Upper lobe of right lung (tissue), 1 donor: ENCODE data around the gene ZYG11B. TPM values are rescaled to one million over a fixed set of nuclear protein-coding genes. Genes with fewer than 3 reads are reported as not detected.
"Not testable (repeated sequence)": the region's sequence is repeated elsewhere in the genome, so short reads cannot be mapped to it uniquely, and the experiment has no call there.

Source experiments
- ATAC-seq: fragments of 200-7000 bp; cut with Tn5 transposase; one replicate; pipeline ENCODE4 v1.9.1; 2020; ENCODE audit warnings: mild to moderate bottlenecking, moderate library complexity
- DNase-seq: peaks from one replicate; pipeline ENCODE4 v3.0.0-alpha.2; 2020
- H3K27ac ChIP-seq: fragments of 200-600 bp; one replicate; pipeline ENCODE4 v1.8.0; 2022
- H3K27me3 ChIP-seq: fragments of 200-600 bp; one replicate; pipeline ENCODE4 v1.8.0; 2022; ENCODE audit warnings: mild to moderate bottlenecking
- H3K36me3 ChIP-seq: fragments of 200-600 bp; one replicate; pipeline ENCODE4 v1.8.0; 2022
- H3K4me1 ChIP-seq: fragments of 200-600 bp; one replicate; pipeline ENCODE4 v1.8.0; 2022
- H3K4me3 ChIP-seq: fragments of 200-600 bp; one replicate; pipeline ENCODE4 v1.8.0; 2022; ENCODE audit warnings: mild to moderate bottlenecking
- H3K9me3 ChIP-seq: fragments of 200-600 bp; one replicate; pipeline ENCODE4 v1.8.0; 2022
- CTCF ChIP-seq: fragments of 200-600 bp; IDR thresholded peaks from one replicate; pipeline ENCODE4 v1.8.0; 2022; ENCODE audit warnings: antibody characterized with exemption
- intact Hi-C: fragments of 100-400 bp; cut with DNase I; formaldehyde crosslinking; loops from one replicate; pipeline ENCODE4 v1.11.0; 2022
- total RNA-seq: library from RNA; stranded (reverse); fragmentation: NEBNext Ultra II Directional; extraction: Animal tissue kit (Norgen Biotek cat#: 25700); gene quantifications from one replicate; pipeline ENCODE4 v1.2.1, GENCODE V29; 2021
- donor health status: DM: no; HTN: yes; CAD: no; lungs with severe emphysema.

Gene ZYG11B
- total RNA-seq, 1 donor from 2014 or later: 30.5 TPM

- Histone ChIP-seq H3K9me3 (no peaks in the 10 kb centered on the region), H3K4me3 (no peak overlapping the region), H3K36me3 (peaks cover 43% of the 10 kb centered on the region), H3K27me3 (no peaks in the 10 kb centered on the region), H3K27ac (no peak overlapping the region), H3K4me1 (no peaks in the 10 kb centered on the region)
- intact Hi-C loops: no loop called here
- TF ChIP-seq CTCF: no peak
- DNase-seq (no peak), ATAC-seq (no peak)
Measured at GRCh38 chr1:52798331-52798730, 72.1 kb downstream of the ZYG11B start.

- H3K27ac ChIP-seq: no peak overlapping the region
- no peak for DNase-seq
- no peak overlapping the region for H3K4me3 ChIP-seq
- intact Hi-C loops: no loop called here
- no peak for TF ChIP-seq CTCF
- H3K27me3 ChIP-seq: no peaks in the 10 kb centered on the region
- H3K4me1 ChIP-seq: no peaks in the 10 kb centered on the region
- peaks cover 55% of the 10 kb centered on the region for H3K36me3 ChIP-seq
- no peaks in the 10 kb centered on the region for H3K9me3 ChIP-seq
- no peak for ATAC-seq
Measured at GRCh38 chr1:52801011-52801410, 74.8 kb downstream of the ZYG11B start.

DNA sequence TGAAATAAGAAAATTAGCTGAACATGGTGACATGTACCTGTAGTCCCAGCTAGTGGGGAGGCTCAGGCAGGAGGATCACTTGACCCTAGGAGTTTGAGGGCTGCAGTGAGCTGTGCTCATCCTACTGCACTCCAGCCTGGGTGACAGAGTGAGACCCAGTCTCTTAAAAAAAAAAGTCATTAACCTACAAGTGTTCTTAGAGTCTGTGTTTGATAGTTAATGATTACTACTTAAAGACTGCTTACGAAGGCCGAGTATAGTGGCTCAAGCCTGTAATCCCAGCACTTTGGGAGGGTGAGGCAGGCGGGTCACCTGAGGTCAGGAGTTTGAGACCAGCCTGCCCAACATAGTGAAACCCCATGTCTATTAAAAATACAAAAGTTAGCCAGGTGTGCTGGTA is 77.8 kb downstream of the ZYG11B start:
- H3K9me3 ChIP-seq, H3K4me1 ChIP-seq, H3K4me3 ChIP-seq, DNase-seq, intact Hi-C loops, H3K27me3 ChIP-seq, H3K27ac ChIP-seq: not testable (repeated sequence)
- ATAC-seq: peak; percentile 22
- H3K36me3 ChIP-seq: peaks cover 46% of the 10 kb centered on the region

DNA sequence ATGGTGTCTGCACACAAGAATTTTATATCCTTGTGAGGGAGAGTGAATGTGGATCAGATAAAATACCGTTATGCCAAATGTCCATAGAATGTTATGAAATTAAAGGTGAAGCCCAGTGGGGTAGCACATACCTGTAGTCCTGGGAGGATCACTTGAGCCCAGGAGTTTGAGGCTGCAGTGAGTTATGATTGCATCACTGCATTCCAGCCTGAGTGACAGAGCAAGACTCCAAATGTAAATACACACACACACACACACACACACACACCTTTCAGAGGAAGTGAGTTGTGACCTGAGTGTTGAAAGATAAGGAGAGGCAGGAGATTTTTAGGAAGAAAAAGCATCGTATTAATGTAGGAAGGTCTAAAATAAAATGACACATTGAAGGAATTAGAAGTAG is 88.2 kb downstream of the ZYG11B start:
- no peak overlapping the region for H3K27ac ChIP-seq
- no peaks in the 10 kb centered on the region for H3K27me3 ChIP-seq
- no peak for DNase-seq
- no peak for TF ChIP-seq CTCF
- no peaks in the 10 kb centered on the region for H3K4me1 ChIP-seq
- intact Hi-C loops: no loop called here
- peak; percentile 87 for ATAC-seq
- H3K9me3 ChIP-seq: no peaks in the 10 kb centered on the region
- H3K4me3 ChIP-seq: no peak overlapping the region
- peaks cover 50% of the 10 kb centered on the region for H3K36me3 ChIP-seq

- H3K27ac ChIP-seq, H3K4me1 ChIP-seq, DNase-seq, H3K27me3 ChIP-seq, ATAC-seq, intact Hi-C loops, H3K4me3 ChIP-seq, H3K9me3 ChIP-seq: not testable (repeated sequence)
- peaks cover 59% of the 10 kb centered on the region for H3K36me3 ChIP-seq
Measured at GRCh38 chr1:52820830-52821229, 94.6 kb downstream of the ZYG11B start.

- TF ChIP-seq CTCF: no peak
Measured at GRCh38 chr1:52825868-52826267, 99.6 kb downstream of the ZYG11B start.

GRCh38 chr1:52834798-52835197 is 108.5 kb downstream of the ZYG11B start:
- TF ChIP-seq CTCF: no peak
- no peak for ATAC-seq
- H3K36me3 ChIP-seq: no peaks in the 10 kb centered on the region
- no peaks in the 10 kb centered on the region for H3K9me3 ChIP-seq
- no peaks in the 10 kb centered on the region for H3K27me3 ChIP-seq
- H3K27ac ChIP-seq: no peak overlapping the region
- H3K4me1 ChIP-seq: no peaks in the 10 kb centered on the region
- intact Hi-C loops: no loop called here
- H3K4me3 ChIP-seq: no peak overlapping the region
- no peak for DNase-seq

More at GRCh38 chr1:52825868-52826267, 99.6 kb downstream of the ZYG11B start:
- Histone ChIP-seq H3K4me3 (no peak overlapping the region), H3K4me1 (no peaks in the 10 kb centered on the region), H3K27me3 (no peaks in the 10 kb centered on the region), H3K9me3 (no peaks in the 10 kb centered on the region), H3K36me3 (peaks cover 18% of the 10 kb centered on the region), H3K27ac (no peak overlapping the region)
- DNase-seq (no peak), ATAC-seq (no peak)
- intact Hi-C loops: no loop called here
